Measurements from ENCODE around the gene BMPER. TPM values are rescaled to one million over a fixed set of nuclear protein-coding genes. Genes with fewer than 3 reads are reported as not detected.

Gene BMPER
- polyA plus RNA-seq, 1 donor from 2014 or later: 2.1 TPM

GRCh38 chr7:33979807-33980355 is 74.5 kb downstream of the BMPER start (continued):
- no peak for TF ChIP-seq MXI1 (conservative IDR thresholded peaks at IDR 0.05; ENCODE audit: poor library complexity, severe bottlenecking)
- TF ChIP-seq POLR2AphosphoS5 (IDR thresholded peaks at IDR 0.05): no peak
- TF ChIP-seq EZH2 (IDR thresholded peaks at IDR 0.05; ENCODE audit: borderline replicate concordance, insufficient read depth, low read length, poor library complexity, severe bottlenecking): no peak

GRCh38 chr7:33981226-33981625 is 75.9 kb downstream of the BMPER start:
- no peak overlapping the region for H3K27ac ChIP-seq (ENCODE audit: low read length)
- H3K36me3 ChIP-seq (ENCODE audit: insufficient read depth, low read length): no peaks in the 10 kb centered on the region
- H3K79me2 ChIP-seq (replicated peaks; ENCODE audit: insufficient read depth, low read length): no peaks in the 10 kb centered on the region
- no peaks in the 10 kb centered on the region for H3K9me2 ChIP-seq (ENCODE audit: insufficient read depth, low read length)
- no peak overlapping the region for H3K4me2 ChIP-seq (ENCODE audit: low read length)
- TF ChIP-seq CTCF (IDR thresholded peaks at IDR 0.05; ENCODE audit: poor library complexity, severe bottlenecking) (no peak), MXI1 (conservative IDR thresholded peaks at IDR 0.05; ENCODE audit: poor library complexity, severe bottlenecking) (no peak), EP300 (conservative IDR thresholded peaks at IDR 0.05; ENCODE audit: poor library complexity, severe bottlenecking) (no peak), RAD21 (conservative IDR thresholded peaks at IDR 0.05) (no peak), EZH2 (IDR thresholded peaks at IDR 0.05; ENCODE audit: borderline replicate concordance, insufficient read depth, low read length, poor library complexity, severe bottlenecking) (no peak), TAF1 (IDR thresholded peaks at IDR 0.05; ENCODE audit: low read depth) (no peak), POLR2AphosphoS5 (IDR thresholded peaks at IDR 0.05) (no peak)
- H3K4me3 ChIP-seq (ENCODE audit: low read length): no peak overlapping the region
- H3K9me3 ChIP-seq (ENCODE audit: low read length): no peaks in the 10 kb centered on the region
- H3F3A ChIP-seq (ENCODE audit: insufficient read depth, low read length, poor library complexity, severe bottlenecking): no peaks in the 10 kb centered on the region
- H2AFZ ChIP-seq (ENCODE audit: low read depth, low read length): no peak overlapping the region
- H3K9ac ChIP-seq (ENCODE audit: low read length): no peak overlapping the region
- H4K20me1 ChIP-seq (ENCODE audit: insufficient read depth): no peaks in the 10 kb centered on the region
- H3K27me3 ChIP-seq (ENCODE audit: insufficient read depth, low read depth, low read length): no peaks in the 10 kb centered on the region

- Histone ChIP-seq H3K4me3 (ENCODE audit: low read length) (no peak overlapping the region), H3K9ac (ENCODE audit: low read length) (no peak overlapping the region), H3K27me3 (ENCODE audit: insufficient read depth, low read depth, low read length) (no peaks in the 10 kb centered on the region), H3K9me2 (ENCODE audit: insufficient read depth, low read length) (no peaks in the 10 kb centered on the region), H2AFZ (ENCODE audit: low read depth, low read length) (no peak overlapping the region), H3F3A (ENCODE audit: insufficient read depth, low read length, poor library complexity, severe bottlenecking) (no peaks in the 10 kb centered on the region), H3K79me2 (replicated peaks; ENCODE audit: insufficient read depth, low read length) (no peaks in the 10 kb centered on the region), H3K4me2 (ENCODE audit: low read length) (no peak overlapping the region), H4K20me1 (ENCODE audit: insufficient read depth) (no peaks in the 10 kb centered on the region), H3K36me3 (ENCODE audit: insufficient read depth, low read length) (no peaks in the 10 kb centered on the region), H3K9me3 (ENCODE audit: low read length) (no peaks in the 10 kb centered on the region), H3K27ac (ENCODE audit: low read length) (no peak overlapping the region)
- TF ChIP-seq MXI1 (conservative IDR thresholded peaks at IDR 0.05; ENCODE audit: poor library complexity, severe bottlenecking) (no peak), RAD21 (conservative IDR thresholded peaks at IDR 0.05) (no peak), SMC3 (conservative IDR thresholded peaks at IDR 0.05; ENCODE audit: poor library complexity) (no peak), POLR2AphosphoS5 (IDR thresholded peaks at IDR 0.05) (no peak), EZH2 (IDR thresholded peaks at IDR 0.05; ENCODE audit: borderline replicate concordance, insufficient read depth, low read length, poor library complexity, severe bottlenecking) (no peak), EP300 (conservative IDR thresholded peaks at IDR 0.05; ENCODE audit: poor library complexity, severe bottlenecking) (no peak), REST (IDR thresholded peaks at IDR 0.05; ENCODE audit: borderline replicate concordance) (no peak), CTCF (IDR thresholded peaks at IDR 0.05; ENCODE audit: poor library complexity, severe bottlenecking) (no peak), TAF1 (IDR thresholded peaks at IDR 0.05; ENCODE audit: low read depth) (no peak)
Measured at GRCh38 chr7:33981671-33982424, 76.5 kb downstream of the BMPER start.

All from neural cell (in vitro differentiated cells).